ENCODE measurements around the gene SYNGAP1.

SYNGAP1 gene

DNA sequence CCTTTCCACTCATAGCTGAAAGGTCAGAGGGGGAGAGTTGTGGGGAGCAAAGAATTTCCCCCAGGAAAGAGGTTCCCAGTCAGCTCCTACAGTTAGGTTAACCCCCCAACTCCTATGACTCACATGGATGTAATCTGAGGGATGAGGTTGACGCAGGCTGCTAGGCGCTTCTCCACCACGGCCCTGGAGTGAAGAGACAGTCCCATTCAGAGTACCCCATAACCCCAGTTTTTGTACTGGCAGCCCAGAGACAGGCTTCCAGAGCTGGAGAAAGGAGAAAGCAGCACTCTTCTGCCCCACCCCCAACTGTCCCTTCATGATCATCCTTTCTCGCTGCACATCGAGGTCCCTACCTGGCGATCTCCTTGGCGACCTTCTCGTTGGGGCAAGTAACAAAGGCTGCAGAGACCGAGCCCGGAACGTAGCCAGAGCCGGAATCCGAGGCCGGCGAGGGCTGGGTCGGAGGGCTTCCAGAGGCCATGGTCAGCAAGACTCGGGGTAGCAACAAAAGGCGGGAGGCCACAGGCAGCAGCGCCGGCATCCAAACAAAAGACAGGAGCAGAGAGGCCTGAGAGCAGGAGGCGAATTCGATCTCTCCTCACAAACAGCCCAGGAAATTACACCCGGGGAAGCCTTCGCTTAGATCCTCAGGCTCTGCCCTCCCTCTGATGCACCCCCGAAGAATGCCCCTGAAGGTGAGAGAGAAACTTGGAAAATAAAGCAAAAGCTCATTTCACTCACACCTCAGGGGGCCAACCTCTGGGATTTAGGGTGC is 2.5 kb upstream of the SYNGAP1 start:
- H3K36me3 ChIP-seq (replicated peaks; ENCODE audit: low read depth, low read length) = peaks cover 10% of the 10 kb centered on the region
- H2AFZ ChIP-seq (ENCODE audit: low read depth, low read length) = 0 out of 2 replicates have a peak overlapping the region, but pooled peaks have one; percentile 72
- H3K4me1 ChIP-seq (ENCODE audit: low read length) = peaks cover 37% of the 10 kb centered on the region
- 0 out of 2 replicates have a peak, but pooled peaks cover 2% of the 10 kb centered on the region for H3K27me3 ChIP-seq (ENCODE audit: low read depth, low read length)
- peak overlapping the region; percentile 58 for H3K9ac ChIP-seq (ENCODE audit: low read length)
- peak overlapping the region; percentile 89 for H3K4me3 ChIP-seq (ENCODE audit: low read length)
- peak overlapping the region; percentile 60 for H3K27ac ChIP-seq (ENCODE audit: low read length)
- TF ChIP-seq EZH2phosphoT487 (IDR thresholded peaks at IDR 0.05; ENCODE audit: low read depth) (no peak), CTCF (IDR thresholded peaks at IDR 0.05; ENCODE audit: low read depth, low read length) (no peak)
- H4K20me1 ChIP-seq (ENCODE audit: insufficient read depth, low read length) = no peaks in the 10 kb centered on the region
- peaks cover 19% of the 10 kb centered on the region for H3K79me2 ChIP-seq (ENCODE audit: low read length)
- H3K9me3 ChIP-seq (ENCODE audit: insufficient read depth, low read length) = no peaks in the 10 kb centered on the region
- H3K4me2 ChIP-seq (ENCODE audit: low read length) = peak overlapping the region; percentile 97

DNA sequence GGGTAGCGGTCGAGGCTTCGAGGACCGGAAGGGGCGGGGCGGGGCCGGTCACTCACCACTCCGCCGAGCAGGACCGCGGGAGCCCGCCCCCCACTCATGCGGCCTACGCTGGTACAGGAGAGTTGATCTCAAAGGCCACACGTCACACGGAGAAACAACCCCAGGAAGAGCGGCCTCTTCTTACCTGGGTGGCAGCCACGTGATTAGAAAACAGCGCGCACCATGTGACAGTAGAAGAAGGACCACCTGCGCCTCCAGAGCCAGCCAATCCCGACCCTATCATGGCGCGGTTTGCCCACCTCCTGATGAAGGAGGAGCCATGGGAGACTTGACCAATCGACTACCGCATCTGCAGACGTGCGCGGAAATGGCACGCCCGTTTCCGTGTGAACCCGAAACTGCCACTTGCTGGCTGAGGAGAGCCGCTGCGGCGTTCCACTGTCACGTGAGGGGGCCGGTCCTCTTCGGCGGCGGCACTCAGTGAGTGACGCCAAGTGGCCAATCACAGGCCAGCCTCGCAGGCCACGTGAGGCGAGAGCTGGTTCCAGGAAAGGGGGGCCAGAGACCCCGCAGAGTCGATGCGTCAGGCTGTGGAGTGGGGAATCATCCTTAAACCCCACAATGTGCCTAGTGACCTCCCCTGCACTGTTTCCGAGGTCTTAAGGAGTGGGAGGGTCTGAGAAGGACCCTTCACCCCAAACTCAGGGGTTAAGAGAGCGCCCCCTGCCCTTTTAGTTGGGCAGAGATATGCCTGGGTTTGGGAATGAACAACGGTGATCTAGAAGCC is 1.8 kb upstream of the SYNGAP1 start, which contains the start of gene CUTA:
Gene CUTA (minus strand): TSS at position 205 of the 787 bp plus-strand sequence. CDS start 107 bp downstream, at position 98.
- 0 out of 2 replicates have a peak, but pooled peaks cover 2% of the 10 kb centered on the region for H3K27me3 ChIP-seq (ENCODE audit: low read depth, low read length)
- peak; percentile 51 for TF ChIP-seq CTCF (IDR thresholded peaks at IDR 0.05; ENCODE audit: low read depth, low read length)
- TF ChIP-seq EZH2phosphoT487 (IDR thresholded peaks at IDR 0.05; ENCODE audit: low read depth) = no peak
- no peaks in the 10 kb centered on the region for H4K20me1 ChIP-seq (ENCODE audit: insufficient read depth, low read length)
- H3K79me2 ChIP-seq (ENCODE audit: low read length) = peaks cover 19% of the 10 kb centered on the region
- peak within 1 kb of the TSS; percentile 81 for H3K27ac ChIP-seq (ENCODE audit: low read length)
- H3K4me3 ChIP-seq (ENCODE audit: low read length) = peak within 1 kb of the TSS; percentile 89
- H3K36me3 ChIP-seq (replicated peaks; ENCODE audit: low read depth, low read length) = peaks cover 10% of the 10 kb centered on the region
- peak within 1 kb of the TSS; percentile 72; the same call in 1 of the 2 replicates for H2AFZ ChIP-seq (ENCODE audit: low read depth, low read length)
- peak within 1 kb of the TSS; percentile 98 for H3K4me2 ChIP-seq (ENCODE audit: low read length)
- no peaks in the 10 kb centered on the region for H3K9me3 ChIP-seq (ENCODE audit: insufficient read depth, low read length)
- H3K4me1 ChIP-seq (ENCODE audit: low read length) = peaks cover 37% of the 10 kb centered on the region
- peak within 1 kb of the TSS; percentile 91 for H3K9ac ChIP-seq (ENCODE audit: low read length)

- Histone ChIP-seq H3K9me3 (ENCODE audit: insufficient read depth, low read length) (no peaks in the 10 kb centered on the region), H3K9ac (ENCODE audit: low read length) (peak overlapping the region; percentile 91), H3K27me3 (ENCODE audit: low read depth, low read length) (0 out of 2 replicates have a peak, but pooled peaks cover 2% of the 10 kb centered on the region), H3K4me2 (ENCODE audit: low read length) (peak overlapping the region; percentile 98), H3K79me2 (ENCODE audit: low read length) (peaks cover 19% of the 10 kb centered on the region), H3K4me1 (ENCODE audit: low read length) (peaks cover 37% of the 10 kb centered on the region), H2AFZ (ENCODE audit: low read depth, low read length) (no peak overlapping the region), H4K20me1 (ENCODE audit: insufficient read depth, low read length) (no peaks in the 10 kb centered on the region), H3K27ac (ENCODE audit: low read length) (peak overlapping the region; percentile 81), H3K36me3 (replicated peaks; ENCODE audit: low read depth, low read length) (peaks cover 4% of the 10 kb centered on the region), H3K4me3 (ENCODE audit: low read length) (peak overlapping the region; percentile 87)
- no peak for TF ChIP-seq CTCF (IDR thresholded peaks at IDR 0.05; ENCODE audit: low read depth, low read length)
- no peak for TF ChIP-seq EZH2phosphoT487 (IDR thresholded peaks at IDR 0.05; ENCODE audit: low read depth)
Observed at GRCh38 chr6:33418690-33419291, 1.1 kb upstream of the SYNGAP1 start.

Data from OCI-LY3 (cell line).